Mesendoderm (in vitro differentiated cells): ENCODE data around the gene WASF3.

Source experiments
- DNase-seq: peaks from one replicate; pipeline ENCODE4 v3.0.0; 2013
- H2AK5ac ChIP-seq: 2 replicates; pipeline ENCODE4 v1.6.1; 2013; ENCODE audit warnings: low read length, inconsistent platforms
- H2BK120ac ChIP-seq: 2 replicates; pipeline ENCODE4 v1.6.1; 2013; ENCODE audit warnings: low read depth, mild to moderate bottlenecking, low read length, moderate library complexity, mixed read lengths
- H2BK15ac ChIP-seq: replicated peaks from 2 replicates; pipeline ENCODE4 v1.6.1; 2013; ENCODE audit warnings: low read depth, mild to moderate bottlenecking, moderate library complexity
- H2BK5ac ChIP-seq: 2 replicates; pipeline ENCODE4 v1.6.1; 2013; ENCODE audit warnings: low read length, inconsistent platforms
- H3K18ac ChIP-seq: 2 replicates; pipeline ENCODE4 v1.6.1; 2013; ENCODE audit warnings: mild to moderate bottlenecking, low read length, mixed read lengths
- H3K23ac ChIP-seq: one replicate; pipeline ENCODE4 v1.6.1; 2013; ENCODE audit warnings: low read length
- H3K27ac ChIP-seq: 2 replicates; pipeline ENCODE4 v1.5.1; 2013; ENCODE audit warnings: low read depth, mild to moderate bottlenecking, inconsistent platforms, low read length, moderate library complexity
- H3K27me3 ChIP-seq: 2 replicates; pipeline ENCODE4 v1.6.1; 2013; ENCODE audit warnings: low read length, control low read depth, mild to moderate bottlenecking, inconsistent platforms; ENCODE audit not compliant: insufficient read depth, poor library complexity
- H3K36me3 ChIP-seq: 2 replicates; pipeline ENCODE4 v1.6.1; 2013; ENCODE audit warnings: low read length, inconsistent platforms; ENCODE audit not compliant: control insufficient read depth, insufficient read depth
- H3K4ac ChIP-seq: one replicate; pipeline ENCODE4 v1.6.1; 2013; ENCODE audit warnings: low read depth, mild to moderate bottlenecking, low read length, moderate library complexity
- H3K4me1 ChIP-seq: 2 replicates; pipeline ENCODE4 v1.6.1; 2013; ENCODE audit warnings: low read depth, low read length, inconsistent platforms; ENCODE audit not compliant: control insufficient read depth
- H3K4me2 ChIP-seq: 2 replicates; pipeline ENCODE4 v1.6.1; 2013; ENCODE audit warnings: low read length
- H3K4me3 ChIP-seq: 2 replicates; pipeline ENCODE4 v1.5.1; 2013; ENCODE audit warnings: mild to moderate bottlenecking, low read length
- H3K56ac ChIP-seq: one replicate; pipeline ENCODE4 v1.6.1; 2013; ENCODE audit warnings: low read length
- H3K79me1 ChIP-seq: 2 replicates; pipeline ENCODE4 v1.6.1; 2013; ENCODE audit warnings: low read length, inconsistent platforms
- H3K79me2 ChIP-seq: 2 replicates; pipeline ENCODE4 v1.6.1; 2013; ENCODE audit warnings: mild to moderate bottlenecking, low read length; ENCODE audit not compliant: control insufficient read depth, insufficient read depth
- H3K9ac ChIP-seq: 2 replicates; pipeline ENCODE4 v1.6.1; 2013; ENCODE audit warnings: low read length, inconsistent platforms
- H4K5ac ChIP-seq: one replicate; pipeline ENCODE4 v1.6.1; 2013; ENCODE audit warnings: low read length
- H4K8ac ChIP-seq: one replicate; pipeline ENCODE4 v1.6.1; 2013; ENCODE audit warnings: low read depth, mild to moderate bottlenecking, control low read depth, low read length, moderate library complexity
- WGBS: extraction: QIAGEN DNeasy Blood & Tissue Kit; methylation state at CpG from one replicate; pipeline ENCODE4 v1.1.7; 2013; ENCODE audit warnings: low lambda C conversion rate, missing lambda C conversion rate; ENCODE audit not compliant: insufficient coverage; ENCODE audit errors: extremely low coverage; 5-methylcytosine and 5-hydroxymethylcytosine counted together

Gene WASF3

GRCh38 chr13:26528527-26528926, 29.0 kb upstream of the WASF3 start:
- no peak overlapping the region for H3K56ac ChIP-seq
- no peak overlapping the region for H3K23ac ChIP-seq
- no peak overlapping the region for H3K4me2 ChIP-seq
- H2BK5ac ChIP-seq: no peak overlapping the region
- H3K79me2 ChIP-seq: no peaks in the 10 kb centered on the region
- H3K36me3 ChIP-seq: no peaks in the 10 kb centered on the region
- H2BK120ac ChIP-seq: no peak overlapping the region
- no peak overlapping the region for H2AK5ac ChIP-seq
- H3K79me1 ChIP-seq: no peaks in the 10 kb centered on the region
- no CpG with 5 or more reads among the region's 1 CpG for WGBS
- H3K18ac ChIP-seq: no peak overlapping the region
- H3K9ac ChIP-seq: no peak overlapping the region
- H3K4me3 ChIP-seq: no peak overlapping the region
- no peak overlapping the region for H3K4ac ChIP-seq
- no peak overlapping the region for H4K5ac ChIP-seq
- H3K27me3 ChIP-seq: no peaks in the 10 kb centered on the region
- no peak overlapping the region for H4K8ac ChIP-seq
- DNase-seq: no peak
- H2BK15ac ChIP-seq: no peak overlapping the region
- H3K4me1 ChIP-seq: no peaks in the 10 kb centered on the region
- no peak overlapping the region for H3K27ac ChIP-seq

GRCh38 chr13:26529441-26529840, 28.0 kb upstream of the WASF3 start:
- H4K5ac ChIP-seq: no peak overlapping the region
- H2BK120ac ChIP-seq: no peak overlapping the region
- no peak overlapping the region for H2BK15ac ChIP-seq
- H3K27me3 ChIP-seq: no peaks in the 10 kb centered on the region
- H3K79me1 ChIP-seq: no peaks in the 10 kb centered on the region
- WGBS: no CpG with 5 or more reads among the region's 6 CpGs
- no peak overlapping the region for H2BK5ac ChIP-seq
- H3K4ac ChIP-seq: no peak overlapping the region
- peak; percentile 71 for DNase-seq
- H3K4me1 ChIP-seq: no peaks in the 10 kb centered on the region
- H3K4me2 ChIP-seq: no peak overlapping the region
- H3K56ac ChIP-seq: no peak overlapping the region
- no peaks in the 10 kb centered on the region for H3K79me2 ChIP-seq
- no peak overlapping the region for H3K4me3 ChIP-seq
- no peak overlapping the region for H3K27ac ChIP-seq
- no peak overlapping the region for H3K9ac ChIP-seq
- H2AK5ac ChIP-seq: no peak overlapping the region
- H3K36me3 ChIP-seq: no peaks in the 10 kb centered on the region
- no peak overlapping the region for H3K23ac ChIP-seq
- H3K18ac ChIP-seq: no peak overlapping the region
- H4K8ac ChIP-seq: no peak overlapping the region

- Histone ChIP-seq H3K79me2 (no peaks in the 10 kb centered on the region), H3K4ac (no peak overlapping the region), H2BK120ac (no peak overlapping the region), H3K23ac (no peak overlapping the region), H3K56ac (no peak overlapping the region), H3K9ac (no peak overlapping the region), H3K18ac (no peak overlapping the region), H4K5ac (no peak overlapping the region), H3K4me3 (no peak overlapping the region), H2AK5ac (no peak overlapping the region), H3K27ac (no peak overlapping the region), H4K8ac (no peak overlapping the region), H3K4me1 (no peaks in the 10 kb centered on the region), H2BK15ac (no peak overlapping the region), H3K79me1 (no peaks in the 10 kb centered on the region), H2BK5ac (no peak overlapping the region), H3K4me2 (no peak overlapping the region), H3K27me3 (no peaks in the 10 kb centered on the region), H3K36me3 (no peaks in the 10 kb centered on the region)
- WGBS: no CpG with 5 or more reads among the region's 3 CpGs
- DNase-seq: no peak
Observed at GRCh38 chr13:26531742-26532141, 25.7 kb upstream of the WASF3 start.

- H3K27me3 ChIP-seq: no peaks in the 10 kb centered on the region
- H3K9ac ChIP-seq: no peak overlapping the region
- no peaks in the 10 kb centered on the region for H3K79me1 ChIP-seq
- H3K4me2 ChIP-seq: no peak overlapping the region
- H2BK5ac ChIP-seq: no peak overlapping the region
- no peaks in the 10 kb centered on the region for H3K79me2 ChIP-seq
- H2BK15ac ChIP-seq: no peak overlapping the region
- no peak overlapping the region for H3K23ac ChIP-seq
- no CpG with 5 or more reads among the region's 9 CpGs for WGBS
- DNase-seq: no peak
- H4K8ac ChIP-seq: no peak overlapping the region
- H3K4me3 ChIP-seq: no peak overlapping the region
- H3K56ac ChIP-seq: no peak overlapping the region
- H3K4ac ChIP-seq: no peak overlapping the region
- H3K18ac ChIP-seq: no peak overlapping the region
- H2AK5ac ChIP-seq: no peak overlapping the region
- H3K36me3 ChIP-seq: no peaks in the 10 kb centered on the region
- H3K4me1 ChIP-seq: no peaks in the 10 kb centered on the region
- no peak overlapping the region for H4K5ac ChIP-seq
- H2BK120ac ChIP-seq: no peak overlapping the region
- no peak overlapping the region for H3K27ac ChIP-seq
Observed at GRCh38 chr13:26534036-26534726, 23.3 kb upstream of the WASF3 start.

- DNase-seq: no peak
- H3K36me3 ChIP-seq: no peaks in the 10 kb centered on the region
- no peak overlapping the region for H2AK5ac ChIP-seq
- H3K23ac ChIP-seq: no peak overlapping the region
- H2BK5ac ChIP-seq: no peak overlapping the region
- H3K18ac ChIP-seq: no peak overlapping the region
- H3K9ac ChIP-seq: no peak overlapping the region
- H3K4me1 ChIP-seq: no peaks in the 10 kb centered on the region
- no peak overlapping the region for H3K4ac ChIP-seq
- no CpG with 5 or more reads among the region's 10 CpGs for WGBS
- H2BK15ac ChIP-seq: no peak overlapping the region
- H3K56ac ChIP-seq: no peak overlapping the region
- H3K4me3 ChIP-seq: no peak overlapping the region
- no peaks in the 10 kb centered on the region for H3K79me1 ChIP-seq
- no peak overlapping the region for H4K5ac ChIP-seq
- H3K27me3 ChIP-seq: no peaks in the 10 kb centered on the region
- no peak overlapping the region for H3K27ac ChIP-seq
- H3K79me2 ChIP-seq: no peaks in the 10 kb centered on the region
- no peak overlapping the region for H2BK120ac ChIP-seq
- no peak overlapping the region for H3K4me2 ChIP-seq
- no peak overlapping the region for H4K8ac ChIP-seq
Observed at GRCh38 chr13:26538363-26539317, 18.8 kb upstream of the WASF3 start.
